ENCODE data around the gene LRRC61. TPM values are rescaled to one million over a fixed set of nuclear protein-coding genes. Genes with fewer than 3 reads are reported as not detected.
A peak's percentile ranks its signal among the peaks of the same experiment; 100 is the strongest.

The LRRC61 gene
- total and polyA plus RNA-seq, 2 of the 13 experiments (the other 11 are each of a cell fraction or from before 2014, with no cell fraction given) = 33.0 to 34.8 TPM

GRCh38 chr7:150322833-150323681, at the start of gene LRRC61, which contains the start of gene ACTR3C (continued):
- TF ChIP-seq LBX2 (CRISPR knock-in tag; IDR thresholded peaks at IDR 0.05; ENCODE audit: borderline replicate concordance) (peak; percentile 85; the same call in 1 of the 2 replicates), ZNF274 (CRISPR knock-in tag; IDR thresholded peaks at IDR 0.05) (peak; percentile 95), ZNF772 (CRISPR knock-in tag; IDR thresholded peaks at IDR 0.05) (peak; percentile 58; the same call in 1 of the 2 replicates), ZHX2 (IDR thresholded peaks at IDR 0.05; ENCODE audit: low read depth) (no peak; the same call in 1 of the 2 replicates), ZHX2 (CRISPR knock-in tag; IDR thresholded peaks at IDR 0.05; ENCODE audit: borderline replicate concordance) (peak; percentile 61; the same call in 1 of the 2 replicates), ARHGAP35 (CRISPR knock-in tag; IDR thresholded peaks at IDR 0.05; ENCODE audit: borderline replicate concordance) (no peak; the same call in 1 of the 2 replicates), TCF7 (IDR thresholded peaks at IDR 0.05; ENCODE audit: low read depth) (no peak), REST (IDR thresholded peaks at IDR 0.05; ENCODE audit: borderline replicate concordance in 1 of 2, low read depth in 1 of 2, low read length in 2 of 2) (no peak), YY1 (IDR thresholded peaks at IDR 0.05; ENCODE audit: insufficient read depth, insufficient replicate concordance, low read depth, low read length) (no peak), NFYC (CRISPR knock-in tag; IDR thresholded peaks at IDR 0.05) (no peak), ZNF550 (CRISPR knock-in tag; IDR thresholded peaks at IDR 0.05; ENCODE audit: borderline replicate concordance) (0 out of 2 replicates have a peak, but pooled peaks have one; percentile 35), ZFX (CRISPR knock-in tag; IDR thresholded peaks at IDR 0.05; ENCODE audit: low read depth) (peak; percentile 96), THRA (CRISPR knock-in tag; IDR thresholded peaks at IDR 0.05; ENCODE audit: borderline replicate concordance) (peak; percentile 61; the same call in 1 of the 2 replicates), MBNL3 (CRISPR knock-in tag; conservative IDR thresholded peaks at IDR 0.05) (no peak), ZNF614 (CRISPR knock-in tag; IDR thresholded peaks at IDR 0.05; ENCODE audit: borderline replicate concordance) (peak; percentile 77; the same call in 1 of the 2 replicates), ZNF460 (CRISPR knock-in tag; IDR thresholded peaks at IDR 0.05; ENCODE audit: borderline replicate concordance) (peak; percentile 51; the same call in 1 of the 2 replicates)

Data from HepG2 (cell line).